Activated CD4-positive, alpha-beta T cell treated with anti-CD3 and anti-CD28 coated beads for 24 hours (primary cell): Measurements from ENCODE around the gene BSG.
"Not testable (repeated sequence)": the region's sequence is repeated elsewhere in the genome, so short reads cannot be mapped to it uniquely, and the experiment has no call there.

Experiments
- DNase-seq, 2 donors: peaks; one replicate each; pipeline ENCODE4 v3.0.0-alpha.2; 2020; ENCODE audit warnings: low read depth in 2 of 2

Gene BSG

GRCh38 chr19:572743-573518, 535 bp downstream of the BSG start:
- no peak for DNase-seq

GRCh38 chr19:573519-573825, 1.1 kb downstream of the BSG start:
- DNase-seq = no peak

- DNase-seq = no peak
Observed at GRCh38 chr19:574658-575526, 2.5 kb downstream of the BSG start.

- no peak for DNase-seq
Observed at GRCh38 chr19:575527-576506, 3.4 kb downstream of the BSG start.

- no peak for DNase-seq
Observed at GRCh38 chr19:576768-577438, 4.5 kb downstream of the BSG start.

GRCh38 chr19:577439-578392, 5.3 kb downstream of the BSG start:
- no peak for DNase-seq

GRCh38 chr19:579111-579841, 6.9 kb downstream of the BSG start:
- no peak for DNase-seq

GRCh38 chr19:579842-580155, 7.4 kb downstream of the BSG start:
- DNase-seq = no peak

- DNase-seq = no peak
Observed at GRCh38 chr19:580274-580835, 8.0 kb downstream of the BSG start.

GRCh38 chr19:581399-582111, 9.2 kb downstream of the BSG start:
- DNase-seq = no peak

- DNase-seq = no peak
Observed at GRCh38 chr19:582497-583197, 10.3 kb downstream of the BSG start.

- DNase-seq = no peak
Observed at GRCh38 chr19:583198-583967, 11.0 kb downstream of the BSG start.

GRCh38 chr19:583968-584239, 11.5 kb downstream of the BSG start:
- no peak for DNase-seq

- peak in 1 of 2 donors; percentile 51 for DNase-seq
Observed at GRCh38 chr19:584240-585001, 12.0 kb downstream of the BSG start.

- not testable (repeated sequence) for DNase-seq
Observed at GRCh38 chr19:585146-585545, 12.8 kb downstream of the BSG start.

- DNase-seq = no peak
Observed at GRCh38 chr19:585551-586110, 13.2 kb downstream of the BSG start.
